Stimulated activated CD8-positive, alpha-beta memory T cell treated with anti-CD3 and anti-CD28 coated beads, Interleukin-15, amount 100 ng/mL, for 48 hours (primary cell): ENCODE measurements around the gene FBLN2.
"Not testable (repeated sequence)": the region's sequence is repeated elsewhere in the genome, so short reads cannot be mapped to it uniquely, and the experiment has no call there.

Experiments
- DNase-seq, 2 donors: peaks; one replicate each; pipeline ENCODE4 v3.0.0-alpha.2; 2020; ENCODE audit warnings: low read depth in 2 of 2

The FBLN2 gene

GRCh38 chr3:13548696-13549622 is at the start of gene FBLN2:
TSS of gene FBLN2 (plus strand) at chr3:13549125. CDS start at chr3:13570356, 21,231 bp downstream.
- DNase-seq = no peak

- DNase-seq = not testable (repeated sequence)
Observed at GRCh38 chr3:13499246-13499645, 49.7 kb upstream of the FBLN2 start.

GRCh38 chr3:13500133-13500885 is 48.6 kb upstream of the FBLN2 start:
- DNase-seq = no peak

GRCh38 chr3:13501056-13501455 is 47.9 kb upstream of the FBLN2 start:
- DNase-seq = no peak

GRCh38 chr3:13501521-13501920 is 47.4 kb upstream of the FBLN2 start:
- DNase-seq = no peak

- DNase-seq = no peak
Observed at GRCh38 chr3:13501958-13502790, 46.8 kb upstream of the FBLN2 start.

- DNase-seq = no peak
Observed at GRCh38 chr3:13502791-13503060, 46.2 kb upstream of the FBLN2 start.

GRCh38 chr3:13504161-13504831 is 44.6 kb upstream of the FBLN2 start:
- no peak for DNase-seq

- no peak for DNase-seq
Observed at GRCh38 chr3:13505147-13506130, 43.5 kb upstream of the FBLN2 start.

- no peak for DNase-seq
Observed at GRCh38 chr3:13506239-13506638, 42.7 kb upstream of the FBLN2 start.

- no peak for DNase-seq
Observed at GRCh38 chr3:13506680-13507079, 42.2 kb upstream of the FBLN2 start.

- no peak for DNase-seq
Observed at GRCh38 chr3:13507247-13507569, 41.7 kb upstream of the FBLN2 start.

- DNase-seq = no peak
Observed at GRCh38 chr3:13507570-13508339, 41.2 kb upstream of the FBLN2 start.

- DNase-seq = no peak
Observed at GRCh38 chr3:13508496-13508895, 40.4 kb upstream of the FBLN2 start.

- DNase-seq = no peak
Observed at GRCh38 chr3:13509059-13509815, 39.7 kb upstream of the FBLN2 start.

GRCh38 chr3:13509816-13510192 is 39.1 kb upstream of the FBLN2 start:
- no peak for DNase-seq

GRCh38 chr3:13512451-13512850 is 36.5 kb upstream of the FBLN2 start:
- DNase-seq = no peak

GRCh38 chr3:13513051-13513912 is 35.6 kb upstream of the FBLN2 start:
- no peak for DNase-seq
